HG03558 (cell line): ENCODE results near the gene INMT.

Experiments
- ATAC-seq: cut with Tn5 transposase; IDR thresholded peaks from one replicate; pipeline ENCODE4 v1.9.1; 2021; ENCODE audit warnings: moderate number of reproducible peaks; ENCODE audit not compliant: unreplicated experiment; ENCODE audit errors: extremely low read depth

Gene INMT

DNA sequence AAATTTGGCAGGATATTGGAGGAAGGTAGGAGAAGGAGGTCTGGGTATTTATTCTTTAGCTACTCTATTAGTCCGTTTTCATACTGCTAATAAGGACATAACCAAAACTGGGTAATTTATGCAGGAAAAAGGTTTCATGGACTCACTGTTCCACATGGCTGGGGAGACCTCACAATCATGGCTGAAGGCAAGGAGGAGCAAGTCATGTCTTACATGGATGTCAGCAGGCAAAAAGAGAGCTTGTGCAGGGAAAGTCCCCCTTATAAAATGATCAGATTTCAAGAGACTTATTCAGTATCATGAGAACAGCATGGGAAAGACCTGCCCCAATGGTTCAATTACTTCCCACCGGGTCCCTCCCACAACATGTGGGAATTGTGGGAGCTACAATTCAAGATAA is 1.9 kb upstream of the INMT start:
- no peak for ATAC-seq

- no peak for ATAC-seq
Observed at GRCh38 chr7:30750683-30751650, 968 bp upstream of the INMT start.

- no peak for ATAC-seq
Observed at GRCh38 chr7:30752484-30752883, 549 bp downstream of the INMT start.

DNA sequence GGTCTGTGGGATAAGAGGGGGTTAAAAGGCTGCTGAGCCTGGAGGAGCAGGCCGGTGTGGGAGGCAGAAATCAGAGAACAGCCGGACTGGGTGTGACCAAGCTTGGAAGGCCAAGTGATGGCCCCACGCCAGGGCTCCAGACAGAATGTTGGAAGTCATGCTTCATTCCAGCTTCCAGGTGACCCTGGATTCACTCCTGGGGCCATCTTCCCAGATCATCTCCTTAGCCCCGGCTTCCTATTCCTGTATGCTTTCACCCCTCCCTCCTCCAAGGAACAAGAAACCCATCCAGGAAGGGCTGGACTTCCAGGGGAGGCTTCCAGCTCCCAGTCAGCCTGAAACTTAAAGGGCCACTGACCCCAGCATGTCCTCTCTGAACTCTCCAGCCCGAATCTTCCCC is 1.0 kb downstream of the INMT start:
- ATAC-seq, result no peak

DNA sequence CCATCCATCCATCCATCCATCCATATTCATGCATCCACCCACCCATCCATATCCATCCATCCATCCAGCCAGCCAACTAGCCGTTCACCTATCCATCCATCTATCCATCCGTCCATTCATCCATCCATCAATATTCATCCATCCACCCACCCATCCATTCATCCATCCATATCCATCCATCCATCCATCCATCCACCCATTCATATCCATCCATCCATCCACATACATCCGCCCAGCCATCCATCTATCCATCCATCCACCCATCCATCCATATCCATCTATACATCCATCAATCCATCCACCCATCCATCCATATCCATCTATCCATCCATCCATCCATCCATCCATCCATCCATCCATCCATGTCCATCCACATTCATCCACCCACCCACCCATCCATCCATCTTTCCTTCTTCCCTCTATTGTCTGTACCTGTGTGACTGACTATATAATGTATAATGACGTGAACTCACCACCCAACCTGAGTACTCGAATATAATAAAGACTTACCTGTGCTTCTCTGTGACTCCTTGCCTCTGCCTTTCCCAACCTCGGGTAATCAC is 2.5 kb downstream of the INMT start:
- ATAC-seq, result no peak

DNA sequence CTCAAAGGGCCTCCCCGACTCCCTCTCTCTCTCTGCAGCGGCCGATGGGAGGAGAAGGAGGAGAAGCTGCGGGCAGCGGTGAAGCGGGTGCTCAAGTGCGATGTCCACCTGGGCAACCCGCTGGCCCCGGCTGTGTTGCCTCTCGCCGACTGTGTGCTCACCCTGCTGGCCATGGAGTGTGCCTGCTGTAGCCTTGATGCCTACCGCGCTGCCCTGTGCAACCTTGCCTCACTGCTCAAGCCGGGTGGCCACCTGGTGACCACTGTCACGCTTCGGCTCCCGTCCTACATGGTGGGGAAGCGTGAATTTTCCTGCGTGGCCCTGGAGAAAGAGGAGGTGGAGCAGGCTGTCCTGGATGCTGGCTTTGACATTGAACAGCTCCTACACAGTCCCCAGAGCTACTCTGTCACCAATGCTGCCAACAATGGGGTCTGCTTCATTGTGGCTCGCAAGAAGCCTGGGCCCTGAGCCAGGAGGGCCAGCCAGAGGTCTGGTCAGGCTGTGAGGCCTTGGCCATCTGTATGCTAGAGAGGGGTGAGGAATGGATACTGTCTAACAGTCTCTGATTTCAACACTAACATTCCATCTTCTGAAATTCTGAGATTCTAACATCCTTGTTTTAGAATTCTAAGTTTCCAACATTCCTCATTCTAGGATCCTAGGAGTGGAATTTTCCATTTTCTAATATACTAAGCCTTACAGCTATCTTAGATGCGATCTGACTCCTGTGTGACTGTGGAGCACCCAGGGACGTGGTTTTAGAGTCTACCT is 3.6 kb downstream of the INMT start:
- ATAC-seq, result no peak

DNA sequence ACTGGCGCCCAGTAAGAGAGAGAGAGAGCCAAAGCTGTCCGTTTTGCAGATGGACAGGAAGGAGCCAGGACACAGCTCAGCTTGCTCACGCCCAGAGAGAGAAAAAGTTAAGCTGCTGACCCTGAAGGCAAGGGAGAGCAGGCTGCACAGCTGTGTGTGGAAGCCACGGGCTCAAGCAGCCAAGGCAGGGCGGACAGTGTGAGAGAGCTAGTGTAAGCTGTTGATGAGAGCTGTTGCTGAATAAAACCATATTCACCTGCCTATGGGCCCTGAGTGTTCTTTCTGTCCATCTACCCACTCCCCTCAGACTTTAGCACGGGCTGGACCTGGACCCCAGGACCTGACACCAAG is 5.4 kb downstream of the INMT start:
- ATAC-seq, result no peak

- no peak for ATAC-seq
Observed at GRCh38 chr7:30760514-30761213, 8.7 kb downstream of the INMT start.

- ATAC-seq, result no peak
Observed at GRCh38 chr7:30761214-30762156, 9.6 kb downstream of the INMT start.

DNA sequence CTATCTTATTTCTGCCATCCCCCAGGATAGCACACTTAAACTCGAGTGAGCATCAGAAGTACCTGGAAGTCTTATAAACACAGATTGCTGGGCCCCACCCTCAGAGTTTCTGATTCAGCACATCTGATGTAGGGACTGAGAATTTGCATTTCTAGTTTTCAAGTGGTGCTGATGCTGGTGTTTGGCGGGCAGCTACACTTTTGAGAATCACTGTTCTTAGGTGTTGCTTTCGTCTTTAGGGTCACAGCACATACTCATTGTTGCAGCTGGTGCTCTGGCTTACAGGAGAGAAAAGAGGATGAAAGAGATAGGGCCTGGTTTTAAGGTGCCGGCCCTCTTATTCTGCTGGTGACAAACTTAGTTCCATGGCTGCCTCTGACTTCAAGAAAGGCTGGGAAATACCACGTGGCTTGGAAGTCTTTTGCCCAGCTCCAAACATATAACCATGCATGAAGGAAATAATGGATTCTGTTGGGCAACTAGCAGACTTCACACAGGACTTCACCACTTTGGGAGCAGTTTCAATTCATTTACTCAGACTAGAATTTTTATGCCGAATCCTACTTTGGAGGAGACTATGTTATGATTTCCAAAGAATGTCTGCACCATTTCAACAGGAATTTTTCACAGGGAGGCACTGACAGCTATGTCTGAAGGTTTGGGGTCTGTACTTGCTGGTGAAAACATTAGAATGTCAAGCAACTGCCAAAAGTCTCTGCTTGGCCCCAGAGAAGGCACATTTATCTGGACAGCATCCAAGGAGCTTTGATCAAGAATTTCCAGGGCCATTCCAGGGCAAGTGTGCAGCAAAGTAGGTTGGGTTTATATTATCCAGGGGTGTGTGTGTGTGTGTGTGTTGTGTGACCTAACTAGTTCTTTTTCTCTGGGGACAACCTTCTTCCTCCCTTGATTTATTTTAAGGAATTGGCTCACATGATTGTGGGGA is 12.4 kb downstream of the INMT start:
- ATAC-seq, result peak; percentile 94

GRCh38 chr7:30765408-30765807 is 13.5 kb downstream of the INMT start:
- no peak for ATAC-seq

- ATAC-seq, result no peak
Observed at GRCh38 chr7:30770845-30771173, 18.9 kb downstream of the INMT start.

DNA sequence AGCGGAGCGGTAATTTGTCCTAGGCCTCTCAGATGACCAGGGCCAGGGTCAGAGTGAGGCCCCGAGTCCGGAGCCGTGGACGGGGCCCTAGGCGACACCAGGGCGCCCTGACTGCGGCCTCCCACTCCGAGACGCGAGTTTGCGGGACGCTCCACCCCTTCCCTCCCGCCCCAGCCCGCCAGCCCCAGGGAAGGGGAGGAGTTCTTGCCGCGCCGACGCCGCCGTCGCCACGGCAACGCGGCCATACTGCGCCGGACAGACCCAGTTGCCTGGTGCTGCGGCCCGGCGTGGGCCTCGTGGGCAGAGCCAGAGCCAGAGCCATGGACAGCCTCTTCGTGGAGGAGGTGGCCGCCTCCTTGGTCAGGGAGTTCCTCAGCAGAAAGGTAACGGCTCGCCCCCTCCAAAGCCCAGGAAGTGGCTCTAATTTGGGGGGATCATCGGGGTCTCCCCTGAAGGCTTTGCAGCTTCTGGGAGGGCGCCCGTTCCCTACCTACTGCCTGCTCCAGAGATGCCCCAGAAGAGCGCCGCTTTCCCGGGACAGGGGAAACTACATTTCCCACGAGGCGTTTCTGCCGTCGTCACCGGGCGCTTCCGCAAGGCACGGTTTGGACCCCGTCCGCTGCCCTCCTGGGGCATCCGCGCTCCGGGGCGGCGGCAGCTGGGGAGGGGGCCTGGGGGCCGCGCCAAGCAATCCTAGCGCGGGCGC is 19.4 kb downstream of the INMT start, which contains the start of gene MINDY4:
Gene MINDY4 (plus strand): TSS at position 244 of the 706 bp plus-strand sequence. CDS start 77 bp downstream, at position 321.
- ATAC-seq, result peak; percentile 61

DNA sequence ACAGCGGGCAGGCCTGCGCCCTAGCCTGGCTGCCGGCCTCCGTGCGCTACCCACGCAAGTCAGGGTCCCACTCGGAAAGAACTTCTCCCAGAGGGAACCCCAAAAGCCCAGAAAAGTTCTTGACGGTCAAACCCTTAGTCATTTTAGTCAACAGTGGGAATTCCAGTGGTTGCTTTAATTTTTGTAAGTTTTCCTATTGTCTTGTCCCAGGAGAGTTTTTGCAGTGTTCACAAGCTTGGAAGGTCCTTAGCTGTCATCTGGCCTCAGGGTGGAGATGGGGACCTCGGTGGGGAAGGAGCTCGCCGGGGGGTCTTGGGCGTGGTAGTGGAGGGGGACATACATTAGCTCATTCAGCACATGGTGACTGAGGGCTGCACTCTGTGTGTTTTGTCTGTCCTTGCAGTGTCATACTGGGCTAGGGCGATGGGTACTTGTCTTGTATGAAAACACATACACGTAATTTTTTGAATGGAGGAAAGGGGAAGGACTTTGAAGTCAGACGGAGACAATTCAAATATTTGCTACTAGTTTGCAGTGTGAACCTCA is 20.0 kb downstream of the INMT start:
- no peak for ATAC-seq

GRCh38 chr7:30772984-30773383 is 21.0 kb downstream of the INMT start:
- no peak for ATAC-seq

DNA sequence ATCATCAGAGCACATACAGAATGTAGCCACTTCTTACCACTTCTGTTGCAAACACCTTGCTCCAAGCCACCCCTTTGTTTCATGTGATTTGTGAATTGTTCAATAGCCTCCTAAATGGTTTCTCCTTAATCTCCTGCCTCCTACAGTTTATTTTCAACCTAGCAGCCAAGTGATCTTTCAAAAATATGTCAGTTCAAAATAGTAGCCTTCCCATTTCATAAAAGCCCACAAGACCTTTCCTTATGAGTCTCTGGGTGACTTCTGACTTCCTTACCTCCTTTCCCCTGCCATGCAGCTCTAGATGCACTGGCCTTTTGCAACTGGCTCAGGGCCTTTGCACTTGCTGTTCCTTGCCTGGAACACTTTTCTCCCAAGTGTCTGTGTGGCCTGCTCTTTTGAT is 24.1 kb downstream of the INMT start:
- ATAC-seq, result no peak

DNA sequence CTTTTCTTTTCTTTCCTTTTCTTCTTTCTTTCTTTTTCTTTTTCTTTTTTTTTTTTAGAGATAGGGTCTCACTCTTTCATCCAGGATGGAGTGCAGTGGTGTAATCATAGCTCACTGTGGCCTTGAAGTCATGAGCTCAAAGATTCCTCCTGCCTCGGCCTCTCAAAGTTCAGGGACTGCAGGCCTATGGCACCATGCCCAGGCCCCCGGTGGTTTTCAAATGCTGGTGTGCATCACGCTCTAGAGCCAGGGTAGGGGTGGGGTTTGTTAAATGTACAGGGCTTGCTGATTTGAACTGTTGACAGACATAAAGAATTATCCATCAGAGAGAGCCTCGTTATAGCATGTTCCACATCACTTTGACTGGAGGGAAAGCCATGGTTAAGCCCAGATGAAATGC is 25.0 kb downstream of the INMT start:
- ATAC-seq, result no peak
